HL-60 (cell line): ENCODE measurements around the gene ALDH1A1.

Experiments used
- CTCF ChIP-seq: IDR thresholded peaks from one replicate; pipeline ENCODE4 v1.5.1; 2011; ENCODE audit warnings: low read length, control low read depth, inconsistent platforms; ENCODE audit not compliant: insufficient read depth
- GABPA ChIP-seq: IDR thresholded peaks from 2 replicates; pipeline ENCODE4 v1.6.1; 2012; ENCODE audit warnings: low read depth
- POLR2AphosphoS5 ChIP-seq: IDR thresholded peaks from 2 replicates; pipeline ENCODE4 v1.6.1; 2012; ENCODE audit warnings: low read depth
- REST ChIP-seq: IDR thresholded peaks from 2 replicates; pipeline ENCODE4 v1.6.1; 2012; ENCODE audit warnings: low read depth; ENCODE audit not compliant: insufficient replicate concordance

- TF ChIP-seq CTCF (no peak), REST (no peak), POLR2AphosphoS5 (no peak), GABPA (no peak)
These were observed 80.1 kb downstream of the ALDH1A1 start for GRCh38 chr9:72872718-72873117.
